ENCODE results near the gene JPT2.
"Not testable (repeated sequence)": the region's sequence is repeated elsewhere in the genome, so short reads cannot be mapped to it uniquely, and the experiment has no call there.

The JPT2 gene

GRCh38 chr16:1677339-1677738 lies 740 bp upstream of the JPT2 start:
- no peak for DNase-seq

DNA sequence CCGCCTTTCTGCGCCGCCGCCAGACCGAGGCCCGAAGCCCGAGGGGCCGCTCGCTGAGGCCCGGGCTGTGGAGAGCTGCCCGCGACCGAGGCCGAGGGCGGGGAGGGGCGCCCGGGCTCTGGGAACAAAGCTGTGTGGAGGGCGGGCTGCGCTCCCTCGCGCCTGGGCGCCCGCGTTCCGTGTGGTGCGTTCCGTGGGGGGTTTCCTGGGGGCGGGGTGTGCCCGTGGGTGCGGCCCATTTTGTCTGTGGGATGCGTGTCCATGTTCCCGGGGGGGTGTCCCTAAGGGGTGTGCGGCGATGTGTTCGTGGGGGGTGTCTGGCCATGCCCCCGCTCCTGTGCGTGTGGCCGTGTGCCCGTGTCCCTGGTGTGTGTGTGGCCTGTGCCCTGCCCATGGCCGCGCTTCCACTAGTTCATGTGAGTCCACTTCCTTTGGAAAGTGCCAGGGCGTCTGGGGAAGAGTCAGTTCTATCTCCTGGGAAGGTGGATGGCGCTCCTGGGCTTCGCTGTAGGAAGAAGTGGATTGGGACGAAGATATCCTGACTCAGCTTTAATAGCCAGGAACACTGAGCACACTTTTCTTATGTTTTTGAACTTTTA lies 520 bp downstream of the JPT2 start:
- DNase-seq = peak; percentile 39

DNA sequence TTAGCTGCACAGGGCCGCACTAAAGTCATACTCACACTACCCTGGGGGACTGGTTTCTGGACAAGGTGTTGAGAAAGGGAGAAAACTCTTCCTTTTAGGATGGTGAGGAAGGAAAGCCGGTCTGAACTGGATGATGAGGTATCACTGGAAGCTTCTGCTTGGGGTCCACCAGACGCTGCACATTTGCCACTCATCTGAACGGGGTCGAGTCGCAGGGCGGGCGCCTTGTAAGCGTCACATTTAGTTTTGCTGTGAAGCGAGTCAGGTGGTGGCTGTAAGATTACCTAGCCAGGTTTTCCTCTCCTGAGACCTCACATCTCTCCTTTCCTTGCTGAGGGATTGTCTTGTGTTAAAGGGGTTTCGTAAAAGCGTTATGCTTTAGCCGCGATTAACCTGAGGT lies 2.3 kb downstream of the JPT2 start:
- no peak for DNase-seq

GRCh38 chr16:1681032-1681431 lies 3.0 kb downstream of the JPT2 start:
- no peak for DNase-seq

DNA sequence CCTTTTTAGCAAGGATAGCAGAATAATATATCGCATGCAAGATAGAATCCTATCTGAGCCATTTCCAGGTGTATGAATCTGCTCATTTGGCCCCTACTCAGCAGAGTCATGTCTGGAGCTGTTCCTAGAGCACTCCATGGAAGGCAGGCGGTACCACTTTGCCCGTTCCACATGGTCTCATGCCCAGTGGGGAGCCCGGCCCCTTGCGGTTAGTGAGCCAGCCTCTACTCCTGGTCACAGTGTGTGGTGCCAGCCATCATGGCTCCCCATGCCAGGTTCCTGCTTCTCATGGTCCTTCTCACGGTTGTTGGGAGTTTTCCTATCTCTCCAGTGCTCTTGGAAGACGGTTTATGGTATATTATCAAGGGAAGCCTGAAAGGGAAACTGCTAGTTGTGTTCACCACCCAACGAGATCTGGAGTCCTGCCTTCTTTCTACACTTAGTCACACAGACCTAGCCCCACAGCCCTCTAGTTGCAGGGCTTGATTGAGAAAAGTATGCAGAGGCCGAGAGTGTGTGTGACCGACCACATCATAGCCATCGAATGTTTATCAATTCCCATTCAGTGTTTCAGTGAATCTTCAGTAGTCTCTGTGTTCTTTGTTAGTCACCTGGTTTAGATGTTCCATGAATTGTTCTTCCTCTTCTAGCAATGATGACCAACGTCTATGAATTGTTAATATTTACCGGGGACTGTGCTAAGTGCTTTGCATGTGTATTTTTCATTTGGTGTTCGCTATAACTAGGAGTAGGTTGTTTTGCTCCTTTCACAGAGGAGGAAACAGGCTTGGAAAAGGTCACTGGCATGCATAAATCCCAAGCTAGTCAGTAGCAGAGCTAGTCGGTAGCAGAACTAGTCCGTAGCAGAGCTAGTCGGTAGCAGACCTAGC lies 9.6 kb downstream of the JPT2 start:
- no peak for DNase-seq

GRCh38 chr16:1688807-1689560 lies 10.9 kb downstream of the JPT2 start:
- no peak for DNase-seq

DNA sequence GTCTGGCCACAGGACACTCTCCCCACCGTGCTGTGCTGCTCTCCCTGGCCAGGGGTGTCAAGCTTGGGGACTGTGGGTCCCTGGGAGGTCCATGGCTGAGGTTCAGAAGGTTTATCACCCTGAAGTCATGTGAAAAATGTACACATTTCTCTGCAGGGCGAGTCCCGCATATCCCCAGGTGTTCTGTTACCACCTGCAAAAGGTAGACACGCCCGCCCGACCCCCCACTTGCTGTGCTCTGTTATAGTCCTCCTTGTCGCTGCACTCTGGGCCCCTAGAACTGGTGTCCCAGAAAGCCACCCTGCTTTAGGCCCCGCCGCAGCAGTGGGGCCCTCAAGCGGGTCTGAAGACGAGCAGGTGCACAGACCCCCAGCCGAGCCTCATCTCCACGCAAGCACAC lies 11.8 kb downstream of the JPT2 start:
- DNase-seq = no peak

GRCh38 chr16:1690810-1691209 lies 12.7 kb downstream of the JPT2 start:
- no peak for DNase-seq

- DNase-seq = no peak
Measured at GRCh38 chr16:1691276-1691675, 13.2 kb downstream of the JPT2 start.

DNA sequence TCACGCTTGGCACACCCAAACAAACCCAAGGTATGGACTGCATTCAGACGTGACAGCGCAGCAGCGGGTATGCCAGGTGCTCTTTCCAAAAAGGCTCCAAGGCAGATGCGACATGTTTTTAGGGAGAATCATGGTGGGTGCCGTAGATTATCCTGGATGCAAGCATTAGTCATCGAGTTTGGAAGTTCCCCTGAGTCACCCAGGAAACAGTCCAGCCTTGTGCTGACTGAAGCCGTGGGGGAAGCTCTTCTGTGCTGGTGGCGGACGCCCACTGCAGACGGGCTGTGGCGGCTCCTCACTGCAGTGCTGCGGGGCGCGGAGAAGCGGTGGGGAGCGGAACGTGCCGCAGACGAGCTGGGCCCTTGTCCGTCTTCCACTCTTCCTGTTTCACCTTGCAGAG lies 13.9 kb downstream of the JPT2 start:
- no peak for DNase-seq

DNA sequence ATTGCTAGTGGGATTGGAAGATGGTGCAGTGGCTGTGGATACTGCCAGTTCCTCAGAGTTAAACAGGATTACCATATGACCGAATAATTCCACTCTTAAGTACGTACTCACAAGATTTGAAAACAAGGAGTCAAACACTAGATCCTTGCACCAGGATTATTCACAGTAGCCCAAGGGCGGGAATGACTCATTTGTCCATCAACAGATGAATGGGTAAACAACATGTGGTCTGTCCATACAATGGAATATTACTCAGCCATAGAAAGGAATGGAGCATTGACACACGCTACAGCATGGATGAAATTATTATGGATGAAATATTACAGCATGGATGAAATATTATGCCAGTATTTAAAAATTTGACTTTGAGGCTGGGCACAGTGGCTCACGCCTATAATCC lies 18.8 kb downstream of the JPT2 start:
- DNase-seq = no peak

DNA sequence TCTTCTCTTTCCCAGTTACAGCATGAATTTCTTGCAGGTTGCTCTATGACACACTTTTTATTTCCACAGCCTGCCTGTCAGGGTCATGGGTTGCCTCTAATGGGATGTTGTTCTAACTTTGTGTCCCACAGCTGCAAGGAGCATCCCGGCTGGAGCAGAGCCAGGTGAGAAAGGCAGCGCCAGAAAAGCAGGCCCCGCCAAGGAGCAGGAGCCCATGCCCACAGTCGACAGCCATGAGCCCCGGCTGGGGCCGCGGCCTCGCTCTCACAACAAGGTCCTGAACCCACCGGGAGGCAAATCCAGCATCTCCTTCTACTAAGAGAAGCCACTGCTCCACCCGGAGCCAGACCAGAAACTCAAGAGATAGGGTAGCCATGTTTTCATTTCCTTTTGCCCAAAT lies 20.6 kb downstream of the JPT2 start:
- no peak for DNase-seq

DNA sequence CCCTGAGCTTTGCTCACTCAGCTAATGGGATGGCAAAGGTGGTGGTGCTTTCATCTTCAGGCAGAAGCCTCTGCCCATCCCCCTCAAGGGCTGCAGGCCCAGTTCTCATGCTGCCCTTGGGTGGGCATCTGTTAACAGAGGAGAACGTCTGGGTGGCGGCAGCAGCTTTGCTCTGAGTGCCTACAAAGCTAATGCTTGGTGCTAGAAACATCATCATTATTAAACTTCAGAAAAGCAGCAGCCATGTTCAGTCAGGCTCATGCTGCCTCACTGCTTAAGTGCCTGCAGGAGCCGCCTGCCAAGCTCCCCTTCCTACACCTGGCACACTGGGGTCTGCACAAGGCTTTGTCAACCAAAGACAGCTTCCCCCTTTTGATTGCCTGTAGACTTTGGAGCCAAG lies 22.2 kb downstream of the JPT2 start:
- no peak for DNase-seq

DNA sequence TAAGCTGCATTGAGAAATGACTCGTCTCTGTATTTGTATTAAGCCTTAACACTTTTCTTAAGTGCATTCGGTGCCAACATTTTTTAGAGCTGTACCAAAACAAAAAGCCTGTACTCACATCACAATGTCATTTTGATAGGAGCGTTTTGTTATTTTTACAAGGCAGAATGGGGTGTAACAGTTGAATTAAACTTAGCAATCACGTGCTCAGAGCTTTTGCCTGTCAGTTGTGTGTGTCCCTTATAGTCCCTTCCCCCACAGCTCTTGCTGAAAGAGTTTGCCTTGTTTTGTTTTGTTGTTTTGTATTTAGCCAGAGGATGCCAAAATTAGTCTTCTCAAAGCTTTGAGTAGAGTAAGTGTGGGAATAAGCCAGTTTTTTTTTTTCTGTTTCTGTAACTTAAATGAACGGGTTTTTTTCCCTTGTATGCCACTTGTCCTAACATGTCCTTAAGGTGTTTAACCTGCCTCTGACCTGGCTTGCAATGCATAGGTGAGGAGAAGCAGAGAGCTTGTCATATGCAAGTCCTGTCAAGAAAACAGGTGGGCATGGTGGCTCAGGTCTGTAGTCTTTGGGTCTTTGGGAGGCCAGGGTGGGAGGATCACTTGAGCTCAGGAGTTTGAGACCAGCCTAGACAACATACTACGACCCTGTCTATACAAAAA lies 23.3 kb downstream of the JPT2 start:
- no peak for DNase-seq

GRCh38 chr16:1705324-1705687 lies 27.2 kb downstream of the JPT2 start:
- DNase-seq = not testable (repeated sequence)

GRCh38 chr16:1705688-1706385 lies 27.8 kb downstream of the JPT2 start, which contains the start of gene MAPK8IP3:
Gene MAPK8IP3, plus strand, starts transcription at chr16:1706195. Its CDS starts 145 bp downstream, at chr16:1706340.
- peak; percentile 93 for DNase-seq

GRCh38 chr16:1706386-1707192 lies 28.5 kb downstream of the JPT2 start:
- DNase-seq = peak; percentile 50

- DNase-seq = peak; percentile 63
Measured at GRCh38 chr16:1707193-1707790, 29.2 kb downstream of the JPT2 start.

GRCh38 chr16:1708083-1708767 lies 30.1 kb downstream of the JPT2 start:
- no peak for DNase-seq

DNA sequence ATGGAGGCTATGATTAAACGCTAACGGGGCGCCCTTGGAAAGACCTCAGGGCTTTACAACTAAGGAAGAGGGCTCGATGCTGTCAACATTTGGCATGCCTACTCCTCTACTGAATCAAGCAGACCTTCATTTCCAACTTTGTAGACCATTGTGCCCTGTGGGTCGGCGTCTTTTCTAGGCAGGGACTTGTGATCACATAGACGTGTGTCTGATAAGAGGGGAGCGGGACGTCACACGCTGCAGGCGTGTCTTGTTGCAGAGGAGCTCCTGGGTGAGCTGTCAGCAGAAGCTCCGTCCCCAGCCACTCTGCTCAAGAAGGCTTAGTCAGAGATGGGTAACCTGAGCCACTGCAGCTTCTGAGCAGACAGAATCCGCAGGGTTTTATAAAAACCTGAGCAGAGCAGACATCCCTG lies 30.7 kb downstream of the JPT2 start:
- no peak for DNase-seq

DNA sequence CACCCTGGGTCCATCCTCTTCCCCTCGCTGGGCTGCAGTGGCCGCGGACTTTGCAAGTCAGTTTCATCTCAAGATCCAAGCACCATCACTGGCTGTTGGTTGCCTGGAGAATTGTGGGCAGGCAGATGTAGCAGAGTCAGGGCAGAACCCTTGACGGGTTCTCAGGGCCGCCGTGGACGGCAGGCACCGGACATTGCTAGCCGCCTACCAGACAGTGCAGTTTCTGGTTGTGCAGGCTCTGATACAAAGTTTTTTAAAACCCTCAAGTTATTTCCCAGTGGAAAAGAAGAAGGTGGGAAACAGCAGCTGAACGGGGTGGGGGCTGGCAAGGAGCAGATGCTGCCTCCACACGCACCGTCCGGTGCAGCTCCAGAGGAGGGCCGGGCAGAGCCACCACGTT lies 31.3 kb downstream of the JPT2 start:
- DNase-seq = no peak
